SK-N-SH (cell line): Measurements from ENCODE around the gene SHCBP1. TPM values are rescaled to one million over a fixed set of nuclear protein-coding genes. Genes with fewer than 3 reads are reported as not detected.
A peak's percentile ranks its signal among the peaks of the same experiment; 100 is the strongest.

Experiments used
- CTCF ChIA-PET: fragments of 300-600, 350-600 bp; formaldehyde crosslinking; extraction: SDS; loops from one replicate; lab custom pipeline; 2021; lab: Yijun Ruan, JAX
- POLR2A ChIA-PET: fragments of 350-600 bp; sonication (Branson Sonifier 250); formaldehyde crosslinking; extraction: SDS; loops from one replicate; lab custom pipeline; 2020; ENCODE audit warnings: antibody characterized with exemption, inconsistent platforms; lab: Yijun Ruan, JAX
- DNase-seq: peaks from one replicate; pipeline ENCODE4 v3.0.0; 2012
- H2AFZ ChIP-seq: fragments of 200-600 bp; sonication (generic); 2 replicates; pipeline ENCODE4 v1.8.1; 2016; ENCODE audit warnings: antibody characterized with exemption, mild to moderate bottlenecking, low read depth
- H3F3A ChIP-seq: fragments of 200-600 bp; sonication (generic); replicated peaks from 2 replicates; pipeline ENCODE3; 2016; ENCODE audit warnings: antibody characterized with exemption, mild to moderate bottlenecking; ENCODE audit not compliant: insufficient read depth
- H3K27ac ChIP-seq, 2 experiments: fragments of 200-500 bp in 1 of 2; fragments of 200-600 bp in 1 of 2; sonication (Bioruptor generic) in 1 of 2; sonication (generic), shearing (Covaris generic) in 1 of 2; 2 replicates each; pipeline versions ENCODE4 v1.5.1 to v1.6.1; 2014 to 2016; ENCODE audit warnings: low read depth in 2 of 2, inconsistent platforms in 1 of 2, low read length in 1 of 2, mild to moderate bottlenecking in 1 of 2, mixed read lengths in 1 of 2
- H3K27me3 ChIP-seq: fragments of 200-600 bp; sonication (generic), shearing (Covaris generic); 2 replicates; pipeline ENCODE4 v1.6.1; 2016; ENCODE audit warnings: mixed run types; ENCODE audit not compliant: insufficient read depth
- H3K36me3 ChIP-seq, 2 experiments: fragments of 200-500 bp in 1 of 2; fragments of 200-600 bp in 1 of 2; sonication (Bioruptor generic) in 1 of 2; sonication (generic) in 1 of 2; replicated peaks in 1 of 2; 2 replicates each; pipeline versions ENCODE3 to v1.5.1; 2014 to 2016; ENCODE audit warnings: low read length in 1 of 2, mild to moderate bottlenecking in 1 of 2; ENCODE audit not compliant: insufficient read depth in 2 of 2, control insufficient read depth in 1 of 2
- H3K4me1 ChIP-seq, 2 experiments: fragments of 200-500 bp in 1 of 2; fragments of 200-600 bp in 1 of 2; sonication (Bioruptor generic) in 1 of 2; sonication (generic), shearing (Covaris generic) in 1 of 2; 2 replicates each; pipeline versions ENCODE4 v1.5.1 to v1.6.1; 2014 to 2016; ENCODE audit warnings: low read depth in 1 of 2, low read length in 1 of 2, mixed run types in 1 of 2; ENCODE audit not compliant: insufficient read depth in 2 of 2, control insufficient read depth in 1 of 2
- H3K4me2 ChIP-seq: fragments of 200-600 bp; sonication (generic), shearing (Covaris generic); 2 replicates; pipeline ENCODE4 v1.6.1; 2017; ENCODE audit warnings: mixed run types
- H3K4me3 ChIP-seq, 2 experiments: fragments of 200-500 bp in 1 of 2; fragments of 200-600 bp in 1 of 2; sonication (Bioruptor generic) in 1 of 2; sonication (generic), shearing (Covaris generic) in 1 of 2; 2 replicates each; pipeline versions ENCODE4 v1.5.1 to v1.8.1; 2014 to 2016; ENCODE audit warnings: low read depth in 2 of 2, inconsistent platforms in 1 of 2, low read length in 1 of 2, mild to moderate bottlenecking in 1 of 2, mixed read lengths in 1 of 2, moderate library complexity in 1 of 2
- H3K79me2 ChIP-seq: fragments of 200-600 bp; sonication (generic); 2 replicates; pipeline ENCODE4 v1.8.1; 2017; ENCODE audit warnings: mild to moderate bottlenecking; ENCODE audit not compliant: insufficient read depth
- H3K9ac ChIP-seq: fragments of 200-600 bp; sonication (generic); 2 replicates; pipeline ENCODE4 v1.6.1; 2017; ENCODE audit warnings: mixed run types
- H3K9me2 ChIP-seq: fragments of 200-600 bp; sonication (generic); 2 replicates; pipeline ENCODE4 v1.6.1; 2017; ENCODE audit warnings: mixed run types
- H3K9me3 ChIP-seq: fragments of 200-600 bp; sonication (generic); 2 replicates; pipeline ENCODE4 v1.6.1; 2017; ENCODE audit warnings: mixed run types, mild to moderate bottlenecking, moderate library complexity
- H4K20me1 ChIP-seq: fragments of 200-600 bp; sonication (generic); 2 replicates; pipeline ENCODE4 v1.6.1; 2017; ENCODE audit warnings: mild to moderate bottlenecking, mixed run types; ENCODE audit not compliant: insufficient read depth
- FOSL2 ChIP-seq: IDR thresholded peaks from 2 replicates; pipeline ENCODE4 v1.4.0; 2012; ENCODE audit warnings: low read depth, mild to moderate bottlenecking, moderate library complexity, borderline replicate concordance
- FOXJ3 ChIP-seq: sonication (generic); formaldehyde crosslinking; IDR thresholded peaks from 2 replicates; pipeline ENCODE4 v1.5.1; 2020; ENCODE audit warnings: mild to moderate bottlenecking, missing genetic modification reagents
- GABPA ChIP-seq: IDR thresholded peaks from 2 replicates; pipeline ENCODE4 v1.4.0; 2012; ENCODE audit warnings: low read depth, mild to moderate bottlenecking
- JUND ChIP-seq: IDR thresholded peaks from 2 replicates; pipeline ENCODE4 v1.4.0; 2012
- RCOR1 ChIP-seq: fragments of 150-350 bp; IDR thresholded peaks from 2 replicates; pipeline ENCODE4 v1.6.1; 2017; ENCODE audit warnings: antibody characterized with exemption, low read length
- WGBS: methylation state at CpG from one replicate; pipeline ENCODE4 v1.1.6; 2017; ENCODE audit warnings: low lambda C conversion rate; 5-methylcytosine and 5-hydroxymethylcytosine counted together
- polyA plus RNA-seq, 3 experiments: library from polyadenylated mRNA; depleted of rRNA; stranded (reverse); fragments of >200 nt; gene quantifications; 2 replicates each; pipeline ENCODE4 v1.2.3, GENCODE V29; 2012
- TF ChIP-seq, protein P1 (sequence below): IDR thresholded peaks from 2 replicates; pipeline ENCODE4 v1.4.0; 2012; ENCODE audit warnings: low read depth, borderline replicate concordance
- TF ChIP-seq, protein P2 (sequence below): fragments of 150-350 bp; IDR thresholded peaks from 2 replicates; pipeline ENCODE4 v1.6.1; 2016; ENCODE audit warnings: mild to moderate bottlenecking, low read depth, low read length
- TF ChIP-seq, protein P3 (sequence below): IDR thresholded peaks from 2 replicates; pipeline ENCODE4; 2012

Gene SHCBP1
- polyA plus RNA-seq, 1 of the 3 experiments (the other 2 are of a cell fraction): 12.5 TPM

DNA sequence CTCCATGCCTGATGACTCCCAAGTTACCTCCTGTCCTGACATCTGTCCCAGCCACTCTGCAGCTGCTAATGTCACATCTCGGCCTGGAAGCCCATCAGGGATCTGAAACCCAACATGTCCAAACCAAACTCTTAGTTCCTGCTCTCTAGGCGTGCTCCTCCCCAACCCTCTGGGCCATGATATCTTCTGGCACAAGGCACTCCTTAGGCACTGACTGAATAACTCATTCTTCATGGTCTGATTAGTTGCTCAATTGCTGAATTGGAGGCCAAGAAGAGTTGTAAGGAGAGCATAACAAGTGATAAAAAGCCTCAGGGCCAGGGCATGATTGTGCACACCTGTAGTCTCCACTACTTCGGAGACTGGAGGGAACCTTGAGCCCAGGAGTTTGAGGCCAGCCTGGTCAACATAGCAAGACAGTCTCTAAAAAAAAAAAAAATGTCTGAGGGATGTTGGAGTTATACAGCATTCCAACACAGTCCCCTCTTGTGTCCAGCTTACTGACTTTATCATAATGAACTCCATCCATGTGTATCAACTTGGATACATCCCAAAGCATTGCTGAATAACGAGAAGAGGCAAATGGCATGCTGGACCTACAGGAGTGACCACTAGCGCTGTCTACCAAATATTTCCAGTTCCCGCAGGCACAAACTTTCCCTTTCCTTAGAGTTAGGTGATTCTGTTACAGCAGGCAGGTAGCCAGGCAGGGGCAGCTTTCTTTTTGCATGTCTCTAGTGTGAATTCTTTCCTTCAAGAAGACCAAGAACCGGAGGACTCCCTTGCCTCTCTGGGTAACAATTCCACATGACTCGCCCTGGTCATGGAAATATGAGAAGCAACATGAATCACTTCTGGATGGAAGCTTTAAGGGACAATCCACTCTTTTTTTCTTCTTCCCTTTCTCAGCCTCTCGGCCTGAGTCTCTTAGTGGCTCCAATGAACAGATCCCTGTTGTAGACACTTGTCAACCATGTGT lies 18.1 kb upstream of the SHCBP1 start:
- no peaks in the 10 kb centered on the region for H3K36me3 ChIP-seq
- H3K27ac ChIP-seq: peak overlapping the region in 1 of 2 experiments; percentile 8; a peak in 1 of 4 replicates
- no peak overlapping the region for H2AFZ ChIP-seq
- H3K4me2 ChIP-seq: peak overlapping the region; percentile 57
- TF ChIP-seq, protein P1, sequence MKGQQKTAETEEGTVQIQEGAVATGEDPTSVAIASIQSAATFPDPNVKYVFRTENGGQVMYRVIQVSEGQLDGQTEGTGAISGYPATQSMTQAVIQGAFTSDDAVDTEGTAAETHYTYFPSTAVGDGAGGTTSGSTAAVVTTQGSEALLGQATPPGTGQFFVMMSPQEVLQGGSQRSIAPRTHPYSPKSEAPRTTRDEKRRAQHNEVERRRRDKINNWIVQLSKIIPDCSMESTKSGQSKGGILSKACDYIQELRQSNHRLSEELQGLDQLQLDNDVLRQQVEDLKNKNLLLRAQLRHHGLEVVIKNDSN: no peak
- peak; percentile 45; the same call in 1 of the 2 replicates for TF ChIP-seq FOSL2
- TF ChIP-seq, all 33 proteins: peak for 1
- POLR2A ChIA-PET: no interaction called here
- H3K79me2 ChIP-seq: no peaks in the 10 kb centered on the region
- H4K20me1 ChIP-seq: no peaks in the 10 kb centered on the region
- H3K9me2 ChIP-seq: no peaks in the 10 kb centered on the region
- H3K27me3 ChIP-seq: no peaks in the 10 kb centered on the region
- peaks cover 3% of the 10 kb centered on the region for H3F3A ChIP-seq
- H3K4me3 ChIP-seq: no peak overlapping the region
- H3K9me3 ChIP-seq: no peaks in the 10 kb centered on the region
- DNase-seq: no peak
- no peaks in the 10 kb centered on the region for H3K4me1 ChIP-seq
- CTCF ChIA-PET: interaction anchor here (0.7 kb wide), 1 partner anchor 13 kb away, joined by 3 read pairs; no protein-coding TSS in a partner anchor
- no peak overlapping the region for H3K9ac ChIP-seq
- 41% methylated on average over 9 of the region's 9 CpGs for WGBS

DNA sequence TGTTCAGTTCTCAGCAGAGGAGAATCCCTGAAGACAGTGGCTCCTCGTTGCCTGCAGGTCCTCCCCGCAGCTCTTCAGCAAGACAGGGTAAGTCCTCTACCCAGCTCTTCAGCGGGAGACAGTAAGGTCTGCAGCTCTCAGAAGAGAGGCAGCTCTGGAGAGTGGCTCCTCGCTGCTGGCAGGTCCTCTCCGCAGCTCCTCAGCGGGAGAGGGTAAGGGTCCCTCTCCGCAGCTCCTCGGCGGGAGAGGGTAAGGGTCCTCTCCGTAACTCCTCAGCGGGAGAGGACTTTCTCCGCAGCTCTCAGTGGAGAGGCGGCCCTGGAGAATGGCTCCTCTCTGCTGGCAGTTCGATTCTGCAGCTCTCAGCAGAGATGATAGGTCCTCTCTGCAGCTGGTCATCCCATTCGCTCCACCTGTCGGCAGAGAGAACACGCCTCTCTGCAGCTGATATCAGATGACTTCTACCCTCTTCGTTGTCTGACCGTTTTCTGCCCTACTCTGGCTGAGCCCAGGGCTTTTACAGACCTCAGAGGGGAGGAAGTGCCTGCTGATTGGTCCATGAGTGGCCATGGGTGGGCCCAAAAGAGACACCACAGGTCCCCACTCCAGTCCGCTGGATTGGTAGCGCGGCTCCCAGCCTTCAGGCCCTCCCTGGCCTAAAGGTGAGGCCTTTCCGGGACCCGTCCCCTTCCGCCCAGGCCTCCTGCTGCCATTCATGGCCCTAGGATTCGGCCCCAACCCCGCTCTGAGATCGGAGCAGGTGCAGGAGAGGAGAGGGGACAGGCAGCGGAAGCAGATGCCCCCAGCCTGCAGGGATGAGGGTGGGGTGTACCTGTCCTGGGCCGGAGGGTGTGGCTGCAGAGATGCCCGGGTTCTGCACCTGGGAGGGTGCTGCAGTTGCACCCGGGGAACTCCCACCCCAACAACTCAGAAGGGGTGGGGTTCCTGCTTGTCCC lies 11.9 kb upstream of the SHCBP1 start:
- no peak overlapping the region for H3K4me2 ChIP-seq
- H4K20me1 ChIP-seq: no peaks in the 10 kb centered on the region
- H3K9me2 ChIP-seq: no peaks in the 10 kb centered on the region
- no peak overlapping the region for H2AFZ ChIP-seq
- H3K27me3 ChIP-seq: no peaks in the 10 kb centered on the region
- no peaks in the 10 kb centered on the region for H3K79me2 ChIP-seq
- peaks cover 3% of the 10 kb centered on the region for H3F3A ChIP-seq
- DNase-seq: no peak
- no peak overlapping the region for H3K4me3 ChIP-seq
- no peaks in the 10 kb centered on the region for H3K36me3 ChIP-seq
- no peak overlapping the region for H3K27ac ChIP-seq
- ChIA-PET POLR2A (no interaction called here), CTCF (no interaction called here)
- 72% methylated on average over 27 of the region's 32 CpGs for WGBS
- TF ChIP-seq GABPA (no peak), FOSL2 (no peak), FOXJ3 (CRISPR knock-in tag) (no peak), JUND (no peak), RCOR1 (no peak)
- TF ChIP-seq, protein P2, sequence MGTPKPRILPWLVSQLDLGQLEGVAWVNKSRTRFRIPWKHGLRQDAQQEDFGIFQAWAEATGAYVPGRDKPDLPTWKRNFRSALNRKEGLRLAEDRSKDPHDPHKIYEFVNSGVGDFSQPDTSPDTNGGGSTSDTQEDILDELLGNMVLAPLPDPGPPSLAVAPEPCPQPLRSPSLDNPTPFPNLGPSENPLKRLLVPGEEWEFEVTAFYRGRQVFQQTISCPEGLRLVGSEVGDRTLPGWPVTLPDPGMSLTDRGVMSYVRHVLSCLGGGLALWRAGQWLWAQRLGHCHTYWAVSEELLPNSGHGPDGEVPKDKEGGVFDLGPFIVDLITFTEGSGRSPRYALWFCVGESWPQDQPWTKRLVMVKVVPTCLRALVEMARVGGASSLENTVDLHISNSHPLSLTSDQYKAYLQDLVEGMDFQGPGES: no peak
- TF ChIP-seq, protein P3, sequence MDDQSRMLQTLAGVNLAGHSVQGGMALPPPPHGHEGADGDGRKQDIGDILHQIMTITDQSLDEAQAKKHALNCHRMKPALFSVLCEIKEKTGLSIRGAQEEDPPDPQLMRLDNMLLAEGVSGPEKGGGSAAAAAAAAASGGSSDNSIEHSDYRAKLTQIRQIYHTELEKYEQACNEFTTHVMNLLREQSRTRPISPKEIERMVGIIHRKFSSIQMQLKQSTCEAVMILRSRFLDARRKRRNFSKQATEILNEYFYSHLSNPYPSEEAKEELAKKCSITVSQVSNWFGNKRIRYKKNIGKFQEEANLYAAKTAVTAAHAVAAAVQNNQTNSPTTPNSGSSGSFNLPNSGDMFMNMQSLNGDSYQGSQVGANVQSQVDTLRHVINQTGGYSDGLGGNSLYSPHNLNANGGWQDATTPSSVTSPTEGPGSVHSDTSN: no peak
- H3K9me3 ChIP-seq: no peaks in the 10 kb centered on the region
- H3K4me1 ChIP-seq: peaks cover 0 to 3% of the 10 kb centered on the region in 2 experiments; a peak in 1 of 4 replicates
- H3K9ac ChIP-seq: no peak overlapping the region
